A673 (cell line): ENCODE measurements around the gene PRDM12. TPM values are rescaled to one million over a fixed set of nuclear protein-coding genes. Genes with fewer than 3 reads are reported as not detected.
A peak's percentile ranks its signal among the peaks of the same experiment; 100 is the strongest.

Experiments used
- BruUV-seq: library from RNA; stranded (reverse); fragments of 400-500 nt; replicated peaks from 2 replicates; lab custom pipeline; 2021; lab: Mats Ljungman, UMichigan
- CTCF ChIA-PET: fragments of 300-600 bp; sonication (Branson Sonifier 250); formaldehyde crosslinking; loops from one replicate; lab custom pipeline; 2022; ENCODE audit warnings: antibody characterized with exemption; lab: Charles Lee
- POLR2A ChIA-PET: fragments of 300-600 bp; sonication (Branson Sonifier 250); formaldehyde crosslinking; loops from one replicate; lab custom pipeline; 2022; ENCODE audit warnings: antibody characterized with exemption; ENCODE audit not compliant: low non-redundant PET; lab: Charles Lee
- DNase-seq: peaks from one replicate; pipeline ENCODE4 v3.0.0-alpha.2; 2015; ENCODE audit warnings: low spot score
- H3K27ac ChIP-seq: fragments of 200-600 bp; sonication (generic); 2 replicates; pipeline ENCODE4 v1.5.1; 2016; ENCODE audit warnings: mixed run types, low read depth, mild to moderate bottlenecking, mixed read lengths, antibody characterized with exemption, low read length; ENCODE audit not compliant: poor library complexity, severe bottlenecking
- H3K27me3 ChIP-seq: fragments of 200-600 bp; sonication (generic); replicated peaks from 2 replicates; pipeline ENCODE4 v1.6.1; 2017; ENCODE audit warnings: mixed run types, low read depth, mild to moderate bottlenecking, mixed read lengths, antibody characterized with exemption, low read length; ENCODE audit not compliant: insufficient read depth, poor library complexity
- H3K36me3 ChIP-seq: fragments of 200-600 bp; sonication (generic); 2 replicates; pipeline ENCODE4 v1.6.1; 2016; ENCODE audit warnings: mixed run types, mild to moderate bottlenecking, mixed read lengths, antibody characterized with exemption, low read length; ENCODE audit not compliant: insufficient read depth, poor library complexity, severe bottlenecking
- H3K4me1 ChIP-seq: fragments of 200-600 bp; sonication (generic); 2 replicates; pipeline ENCODE4 v1.6.1; 2017; ENCODE audit warnings: mixed run types, mild to moderate bottlenecking, mixed read lengths, antibody characterized with exemption, low read length; ENCODE audit not compliant: insufficient read depth, poor library complexity, severe bottlenecking
- H3K4me3 ChIP-seq: fragments of 200-600 bp; sonication (generic); 2 replicates; pipeline ENCODE4 v1.5.1; 2016; ENCODE audit warnings: low read depth, mixed run types, mild to moderate bottlenecking, mixed read lengths, low read length; ENCODE audit not compliant: poor library complexity, severe bottlenecking
- H3K9me3 ChIP-seq: fragments of 200-600 bp; sonication (generic); 2 replicates; pipeline ENCODE4 v1.6.1; 2016; ENCODE audit warnings: mixed run types, low read depth, mild to moderate bottlenecking, mixed read lengths, antibody characterized with exemption, low read length; ENCODE audit not compliant: poor library complexity, severe bottlenecking
- CTCF ChIP-seq: fragments of 300-800, 200-600 bp; sonication (generic); conservative IDR thresholded peaks from 2 replicates; pipeline ENCODE4 v1.5.1; 2017; ENCODE audit warnings: low read depth, mild to moderate bottlenecking, antibody characterized with exemption, low read length, moderate library complexity, mixed read lengths
- EZH2 ChIP-seq: fragments of 200-600 bp; sonication (generic); IDR thresholded peaks from 2 replicates; pipeline ENCODE4 v1.6.1; 2017; ENCODE audit warnings: borderline replicate concordance, low read depth, mild to moderate bottlenecking, mixed read lengths, antibody characterized with exemption, low read length; ENCODE audit not compliant: poor library complexity, severe bottlenecking
- intact Hi-C: fragments of 100-400 bp; cut with micrococcal nuclease; formaldehyde crosslinking; loops from one replicate; pipeline ENCODE4 v1.10.0; 2022; ENCODE audit not compliant: unreplicated experiment
- total RNA-seq: library from RNA; stranded (reverse); gene quantifications from 2 replicates; pipeline ENCODE4 v1.2.3, GENCODE V29; 2021

PRDM12 gene
- total RNA-seq, 1 experiment from 2014 or later = not detected

- Histone ChIP-seq H3K4me3 (peak overlapping the region; percentile 21), H3K27ac (no peak overlapping the region), H3K27me3 (peaks cover 99% of the 10 kb centered on the region), H3K9me3 (no peaks in the 10 kb centered on the region), H3K36me3 (no peaks in the 10 kb centered on the region), H3K4me1 (peaks cover 28% of the 10 kb centered on the region)
- ChIA-PET CTCF (no interaction called here), POLR2A (no interaction called here)
- DNase-seq = no peak
- TF ChIP-seq EZH2 = peak; percentile 96
- TF ChIP-seq CTCF = no peak
- intact Hi-C loops = no loop called here
- BruUV-seq = no TSS peak
These were observed 3.5 kb upstream of the PRDM12 start for GRCh38 chr9:130660683-130661450.

GRCh38 chr9:130661451-130662098, 2.8 kb upstream of the PRDM12 start:
- BruUV-seq = no TSS peak
- TF ChIP-seq CTCF (no peak), EZH2 (no peak)
- intact Hi-C loops = no loop called here
- ChIA-PET CTCF (no interaction called here), POLR2A (no interaction called here)
- no peak for DNase-seq
- H3K27ac ChIP-seq = no peak overlapping the region
- H3K27me3 ChIP-seq = peaks cover 99% of the 10 kb centered on the region
- no peaks in the 10 kb centered on the region for H3K9me3 ChIP-seq
- no peak overlapping the region for H3K4me3 ChIP-seq
- no peaks in the 10 kb centered on the region for H3K36me3 ChIP-seq
- H3K4me1 ChIP-seq = peaks cover 31% of the 10 kb centered on the region

- ChIA-PET POLR2A (interaction anchor here (0.6 kb wide), 1 partner anchor 227 kb away, joined by 10 read pairs; no protein-coding TSS in a partner anchor), CTCF (interaction anchor here (0.8 kb wide), 1 partner anchor 22 kb away, joined by 3 read pairs; no protein-coding TSS in a partner anchor)
- intact Hi-C loops = no loop called here
These were observed 2.1 kb upstream of the PRDM12 start for GRCh38 chr9:130662099-130662969.

More at GRCh38 chr9:130662099-130662969, 2.1 kb upstream of the PRDM12 start:
- Histone ChIP-seq H3K36me3 (no peaks in the 10 kb centered on the region), H3K27me3 (peaks cover 99% of the 10 kb centered on the region), H3K27ac (no peak overlapping the region), H3K4me3 (no peak overlapping the region), H3K9me3 (no peaks in the 10 kb centered on the region), H3K4me1 (peaks cover 31% of the 10 kb centered on the region)
- DNase-seq = no peak
- TF ChIP-seq CTCF (no peak), EZH2 (no peak)
- BruUV-seq = no TSS peak
